Activated CD8-positive, alpha-beta T cell treated with anti-CD3 and anti-CD28 coated beads for 36 hours (primary cell): ENCODE results near the gene CNOT3. TPM values are rescaled to one million over a fixed set of nuclear protein-coding genes. Genes with fewer than 3 reads are reported as not detected.

ENCODE experiments used
- ATAC-seq: fragments of 200-7000 bp; cut with Tn5 transposase; one replicate; pipeline ENCODE4 v1.10.0; 2021; ENCODE audit warnings: mild to moderate bottlenecking, moderate library complexity
- CTCF ChIA-PET: fragments of 350-600 bp; sonication (Branson Sonifier 250); formaldehyde crosslinking; loops from one replicate; lab custom pipeline; 2021; ENCODE audit warnings: antibody characterized with exemption; lab: Charles Lee
- POLR2A ChIA-PET: fragments of 350-600 bp; sonication (Branson Sonifier 250); formaldehyde crosslinking; loops from one replicate; lab custom pipeline; 2021; ENCODE audit warnings: antibody characterized with exemption; lab: Charles Lee
- DNase-seq: peaks from one replicate; pipeline ENCODE4 v3.0.0-alpha.2; 2020
- H3K27ac Mint-ChIP-seq: one replicate; pipeline ENCODE4 v1.8.0; 2021; ENCODE audit warnings: mild to moderate bottlenecking, mixed read lengths
- H3K27me3 Mint-ChIP-seq: one replicate; pipeline ENCODE4 v1.8.0; 2021; ENCODE audit warnings: mixed read lengths
- H3K36me3 Mint-ChIP-seq: one replicate; pipeline ENCODE4 v1.8.0; 2021; ENCODE audit warnings: low read depth, mixed read lengths
- H3K4me1 Mint-ChIP-seq: one replicate; pipeline ENCODE4 v1.8.0; 2021; ENCODE audit warnings: low read depth, mixed read lengths
- H3K4me3 Mint-ChIP-seq: one replicate; pipeline ENCODE4 v1.8.0; 2021; ENCODE audit warnings: mild to moderate bottlenecking, moderate library complexity, mixed read lengths
- H3K9me3 Mint-ChIP-seq: one replicate; pipeline ENCODE4 v1.8.0; 2021; ENCODE audit warnings: mixed read lengths
- intact Hi-C: fragments of 100-400 bp; cut with micrococcal nuclease; formaldehyde crosslinking; loops from one replicate; pipeline ENCODE4 v1.10.0; 2022
- total RNA-seq, 2 experiments: library from RNA; stranded (reverse); gene quantifications; one replicate each; pipeline ENCODE4 v1.2.3, GENCODE V29; 2021
- TF ChIP-seq, protein P1 (sequence below): fragments of 200-600 bp; IDR thresholded peaks from one replicate; pipeline ENCODE4 v1.8.0; 2022; ENCODE audit warnings: antibody characterized with exemption, mild to moderate bottlenecking

The CNOT3 gene
- total RNA-seq, 2 experiments from 2014 or later: 48.8 to 50.7 TPM

DNA sequence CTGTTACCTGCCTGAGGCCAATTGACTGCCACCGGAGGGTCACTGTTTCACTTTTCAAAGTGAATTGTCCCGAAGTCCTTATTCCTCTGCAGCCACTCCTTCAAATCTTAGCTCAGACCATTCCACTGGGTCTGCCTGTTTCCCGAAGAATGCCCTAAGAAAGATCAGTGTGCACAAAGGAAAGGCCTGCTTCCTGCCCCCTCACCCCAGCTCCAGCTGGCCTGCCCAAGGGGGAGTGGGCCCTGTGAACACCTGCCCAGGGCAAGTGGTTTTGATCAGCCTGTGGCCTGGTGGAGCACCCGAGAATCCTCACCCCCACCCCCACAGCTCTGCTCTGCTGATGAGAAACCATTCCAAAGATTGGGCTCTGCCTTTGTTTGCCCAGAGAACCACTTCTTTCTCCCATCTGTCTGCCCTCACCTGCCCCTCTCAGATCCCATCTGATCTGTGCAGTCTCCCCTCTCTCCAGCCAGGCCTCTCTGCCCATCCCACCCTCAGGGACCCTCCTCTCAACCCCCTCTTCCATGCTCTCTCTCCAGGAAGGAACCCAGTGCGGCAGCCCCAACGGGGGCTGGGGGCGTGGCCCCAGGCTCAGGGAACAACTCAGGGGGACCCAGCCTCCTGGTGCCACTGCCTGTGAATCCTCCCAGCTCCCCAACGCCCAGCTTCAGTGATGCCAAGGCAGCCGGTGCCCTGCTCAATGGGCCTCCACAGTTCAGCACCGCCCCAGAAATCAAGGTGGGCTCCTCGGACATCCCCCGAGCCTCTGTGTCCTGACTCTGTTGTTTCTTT, 11.7 kb downstream of the CNOT3 start:
- ChIA-PET CTCF (interaction anchor here (1.2 kb wide), 1 partner anchor 12 kb away, joined by 3 read pairs; the partner anchor contains the start of gene CNOT3), POLR2A (interaction anchor here (1.0 to 1.7 kb wide), 3 partner anchors 9 to 40 kb away, joined by 3 to 5 read pairs (median 4); partner anchors contain the start of genes CNOT3 and MBOAT7)
- Mint-ChIP-seq H3K9me3 (no peaks in the 10 kb centered on the region), H3K36me3 (peaks cover 57% of the 10 kb centered on the region), H3K27me3 (no peaks in the 10 kb centered on the region), H3K4me3 (no peak overlapping the region), H3K4me1 (peaks cover 10% of the 10 kb centered on the region), H3K27ac (no peak overlapping the region)
- intact Hi-C loops: no loop called here
- DNase-seq (no peak), ATAC-seq (no peak)
- TF ChIP-seq, protein P1, sequence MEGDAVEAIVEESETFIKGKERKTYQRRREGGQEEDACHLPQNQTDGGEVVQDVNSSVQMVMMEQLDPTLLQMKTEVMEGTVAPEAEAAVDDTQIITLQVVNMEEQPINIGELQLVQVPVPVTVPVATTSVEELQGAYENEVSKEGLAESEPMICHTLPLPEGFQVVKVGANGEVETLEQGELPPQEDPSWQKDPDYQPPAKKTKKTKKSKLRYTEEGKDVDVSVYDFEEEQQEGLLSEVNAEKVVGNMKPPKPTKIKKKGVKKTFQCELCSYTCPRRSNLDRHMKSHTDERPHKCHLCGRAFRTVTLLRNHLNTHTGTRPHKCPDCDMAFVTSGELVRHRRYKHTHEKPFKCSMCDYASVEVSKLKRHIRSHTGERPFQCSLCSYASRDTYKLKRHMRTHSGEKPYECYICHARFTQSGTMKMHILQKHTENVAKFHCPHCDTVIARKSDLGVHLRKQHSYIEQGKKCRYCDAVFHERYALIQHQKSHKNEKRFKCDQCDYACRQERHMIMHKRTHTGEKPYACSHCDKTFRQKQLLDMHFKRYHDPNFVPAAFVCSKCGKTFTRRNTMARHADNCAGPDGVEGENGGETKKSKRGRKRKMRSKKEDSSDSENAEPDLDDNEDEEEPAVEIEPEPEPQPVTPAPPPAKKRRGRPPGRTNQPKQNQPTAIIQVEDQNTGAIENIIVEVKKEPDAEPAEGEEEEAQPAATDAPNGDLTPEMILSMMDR: no peak

DNA sequence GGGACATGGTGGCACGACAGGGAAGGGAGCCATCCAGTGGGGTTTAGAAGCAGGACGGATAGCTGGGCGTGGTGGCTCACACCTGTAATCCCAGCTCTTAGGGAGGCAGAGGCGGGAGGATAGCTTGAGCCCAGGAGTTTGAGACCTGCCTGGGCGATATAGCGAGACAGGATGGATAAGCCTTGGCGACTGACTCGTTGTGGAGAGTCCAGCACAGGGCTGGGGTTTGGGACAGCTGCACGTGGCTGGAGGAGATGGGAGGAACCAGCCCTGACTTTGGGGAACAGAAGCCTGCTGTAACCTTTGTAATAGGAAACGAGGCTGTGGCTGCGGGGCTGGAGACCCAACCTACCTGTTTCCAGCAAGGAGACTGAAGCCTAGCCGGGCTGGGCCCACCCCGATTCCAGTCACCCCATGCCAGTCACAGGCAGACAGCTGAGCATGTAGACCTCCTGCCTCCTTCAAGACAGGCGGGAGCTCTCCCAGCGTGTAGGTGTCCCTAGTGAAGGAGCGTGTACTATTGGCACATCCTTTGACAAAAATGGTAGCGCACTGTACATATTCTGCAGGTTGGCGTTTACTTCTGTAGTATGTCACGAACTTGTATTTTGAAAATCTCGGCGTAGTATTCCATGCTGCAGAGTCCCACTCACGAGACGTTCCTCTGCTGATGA, 13.9 kb downstream of the CNOT3 start:
- DNase-seq (no peak), ATAC-seq (no peak)
- Mint-ChIP-seq H3K27ac (no peak overlapping the region), H3K9me3 (no peaks in the 10 kb centered on the region), H3K27me3 (no peaks in the 10 kb centered on the region), H3K4me3 (no peak overlapping the region), H3K4me1 (peaks cover 22% of the 10 kb centered on the region), H3K36me3 (peaks cover 56% of the 10 kb centered on the region)
- POLR2A ChIA-PET: interaction anchor here (0.6 to 2.7 kb wide), 5 partner anchors 7 to 53 kb away, joined by 3 to 10 read pairs (median 3); no protein-coding TSS in a partner anchor
- intact Hi-C loops: no loop called here
- CTCF ChIA-PET: interaction anchor here (1.5 kb wide), 1 partner anchor 114 kb away, joined by 3 read pairs; no protein-coding TSS in a partner anchor
- TF ChIP-seq, protein P1: no peak

DNA sequence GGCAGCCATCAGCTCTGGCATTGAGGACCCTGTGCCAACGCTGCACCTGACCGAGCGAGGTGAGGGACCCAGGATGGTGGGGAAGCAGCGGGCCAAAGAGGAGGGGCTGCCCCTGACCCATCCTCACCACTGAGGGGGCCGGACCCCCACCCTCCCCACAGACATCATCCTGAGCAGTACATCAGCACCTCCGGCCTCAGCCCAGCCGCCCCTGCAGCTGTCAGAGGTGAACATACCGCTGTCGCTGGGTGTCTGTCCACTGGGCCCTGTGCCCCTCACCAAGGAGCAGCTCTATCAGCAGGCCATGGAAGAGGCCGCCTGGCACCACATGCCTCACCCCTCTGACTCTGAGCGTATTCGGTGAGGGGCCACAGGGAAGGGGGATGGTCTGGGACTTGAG, 14.7 kb downstream of the CNOT3 start:
- CTCF ChIA-PET: no interaction called here
- Mint-ChIP-seq H3K9me3 (no peaks in the 10 kb centered on the region), H3K4me1 (peaks cover 25% of the 10 kb centered on the region), H3K36me3 (peaks cover 48% of the 10 kb centered on the region), H3K27me3 (no peaks in the 10 kb centered on the region), H3K27ac (no peak overlapping the region), H3K4me3 (no peak overlapping the region)
- no peak for ATAC-seq
- POLR2A ChIA-PET: interaction anchor here (0.9 to 2.7 kb wide), 3 partner anchors 9 to 14 kb away, joined by 3 to 10 read pairs (median 5); no protein-coding TSS in a partner anchor
- TF ChIP-seq, protein P1: no peak
- no peak for DNase-seq
- intact Hi-C loops: no loop called here

DNA sequence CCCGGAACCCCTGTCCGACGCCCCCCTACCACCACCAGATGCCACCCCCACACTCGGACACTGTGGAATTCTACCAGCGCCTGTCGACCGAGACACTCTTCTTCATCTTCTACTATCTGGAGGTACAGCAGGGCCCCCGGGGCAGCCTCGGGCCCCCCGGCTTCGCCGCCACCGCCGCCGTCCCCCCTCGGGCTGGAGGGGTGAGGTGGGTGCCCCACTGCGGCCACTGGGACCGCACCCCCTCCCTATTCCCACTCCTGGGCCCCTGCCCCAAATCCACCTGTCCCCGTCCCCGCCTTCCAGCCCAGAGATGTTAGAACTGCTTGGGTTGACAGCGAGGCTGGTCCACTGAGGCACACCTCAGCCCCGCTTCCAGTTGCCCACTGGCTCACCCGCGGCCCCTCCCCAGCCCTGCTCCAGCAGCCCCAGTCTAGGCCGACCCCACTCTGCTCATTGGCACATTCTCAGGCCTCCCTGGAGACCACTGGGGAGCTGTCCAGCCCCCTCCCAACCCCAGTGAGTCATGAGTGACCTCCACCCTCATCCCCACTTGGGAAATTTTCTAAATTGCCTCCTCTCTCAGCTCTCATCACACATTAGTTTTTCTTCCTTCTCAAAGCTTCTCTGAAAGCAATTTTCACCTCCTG, 15.4 kb downstream of the CNOT3 start:
- DNase-seq: no peak
- TF ChIP-seq, protein P1: no peak
- H3K27me3 Mint-ChIP-seq: no peaks in the 10 kb centered on the region
- H3K27ac Mint-ChIP-seq: peak overlapping the region; percentile 63
- no peaks in the 10 kb centered on the region for H3K9me3 Mint-ChIP-seq
- intact Hi-C loops: no loop called here
- POLR2A ChIA-PET: interaction anchor here (0.9 to 2.7 kb wide), 5 partner anchors 10 to 37 kb away, joined by 3 to 10 read pairs (median 4); partner anchors contain the start of genes PRPF31 and TFPT
- H3K4me3 Mint-ChIP-seq: no peak overlapping the region
- peaks cover 47% of the 10 kb centered on the region for H3K36me3 Mint-ChIP-seq
- no peak for ATAC-seq
- CTCF ChIA-PET: no interaction called here
- peaks cover 25% of the 10 kb centered on the region for H3K4me1 Mint-ChIP-seq
